GM03348 (cell line): ENCODE data around the gene CDK9.
A peak's percentile ranks its signal among the peaks of the same experiment; 100 is the strongest.
"Not testable (repeated sequence)": the region's sequence is repeated elsewhere in the genome, so short reads cannot be mapped to it uniquely, and the experiment has no call there.

Experiments
- DNase-seq: peaks from one replicate; pipeline ENCODE4 v3.0.0; 2012; ENCODE audit warnings: low spot score

Gene CDK9

DNA sequence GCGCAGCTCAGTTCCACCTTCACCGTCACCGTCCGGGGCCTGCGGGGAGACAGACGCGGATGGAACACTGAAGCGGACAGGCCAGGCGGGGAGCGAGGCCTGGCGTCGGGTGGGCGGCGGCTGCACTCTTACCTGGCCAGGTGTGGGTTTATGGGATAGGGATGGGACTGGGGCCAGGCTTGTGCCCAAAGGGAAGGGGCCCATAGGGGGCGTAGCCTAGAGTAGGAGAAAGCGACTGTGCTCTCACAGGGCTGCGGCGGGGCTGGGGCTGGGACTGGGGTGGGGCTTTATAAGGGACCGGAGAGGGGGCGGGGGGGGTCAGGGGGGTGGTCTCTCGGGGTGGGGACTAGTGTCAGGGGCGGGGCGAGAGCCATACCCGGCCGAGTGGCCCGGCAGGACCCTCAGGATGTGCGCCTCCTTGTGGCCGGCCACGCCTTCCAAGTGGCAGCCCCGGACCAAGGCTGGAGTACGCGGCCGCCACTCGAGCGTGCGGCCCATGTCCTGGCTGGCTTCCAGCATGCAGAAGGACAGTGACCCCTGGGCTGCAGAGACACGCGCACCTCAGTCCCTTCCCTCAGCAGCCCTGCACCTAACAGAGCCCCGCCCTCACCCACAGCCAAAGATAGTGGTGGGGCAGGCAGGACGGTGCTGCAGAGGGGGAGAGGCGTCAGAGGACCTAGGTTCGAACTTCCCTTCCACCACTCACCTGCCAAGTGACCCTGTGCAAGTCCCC is 39.7 kb downstream of the CDK9 start:
- no peak for DNase-seq

DNA sequence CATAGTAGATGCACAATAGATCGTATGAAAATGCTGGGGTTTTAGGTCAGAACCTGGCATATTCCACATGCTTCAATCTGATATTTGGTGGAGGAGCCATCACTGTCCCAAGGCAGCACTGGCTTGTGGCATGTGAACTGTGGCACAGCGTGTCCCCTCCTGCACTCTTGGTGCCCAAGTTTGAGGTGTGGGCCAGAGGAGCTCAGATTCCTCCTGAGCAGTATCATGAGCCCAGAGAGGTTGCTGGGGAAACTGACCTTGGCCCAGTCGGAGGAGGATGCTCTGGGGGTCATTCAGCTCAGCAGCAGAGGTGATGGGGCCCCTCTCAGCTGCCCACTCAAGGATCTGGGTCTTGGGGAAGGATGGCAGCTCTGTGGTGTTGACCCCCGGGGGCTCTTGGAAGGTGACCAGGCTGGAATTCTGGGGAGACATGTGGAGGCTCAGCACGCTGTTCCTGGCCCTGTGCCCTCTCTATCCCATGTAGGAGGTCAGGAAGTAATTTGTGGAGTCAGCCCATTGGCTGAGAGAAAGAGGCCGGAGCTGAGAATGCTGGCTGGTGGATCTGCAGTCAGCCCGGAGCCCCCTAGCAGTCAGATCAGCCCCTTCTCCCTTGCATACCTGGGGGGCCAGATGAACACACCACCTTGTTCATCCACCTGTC is 40.5 kb downstream of the CDK9 start:
- DNase-seq, result no peak

- DNase-seq, result peak; percentile 90
Observed at GRCh38 chr9:127828262-127829031, 42.6 kb downstream of the CDK9 start.

DNA sequence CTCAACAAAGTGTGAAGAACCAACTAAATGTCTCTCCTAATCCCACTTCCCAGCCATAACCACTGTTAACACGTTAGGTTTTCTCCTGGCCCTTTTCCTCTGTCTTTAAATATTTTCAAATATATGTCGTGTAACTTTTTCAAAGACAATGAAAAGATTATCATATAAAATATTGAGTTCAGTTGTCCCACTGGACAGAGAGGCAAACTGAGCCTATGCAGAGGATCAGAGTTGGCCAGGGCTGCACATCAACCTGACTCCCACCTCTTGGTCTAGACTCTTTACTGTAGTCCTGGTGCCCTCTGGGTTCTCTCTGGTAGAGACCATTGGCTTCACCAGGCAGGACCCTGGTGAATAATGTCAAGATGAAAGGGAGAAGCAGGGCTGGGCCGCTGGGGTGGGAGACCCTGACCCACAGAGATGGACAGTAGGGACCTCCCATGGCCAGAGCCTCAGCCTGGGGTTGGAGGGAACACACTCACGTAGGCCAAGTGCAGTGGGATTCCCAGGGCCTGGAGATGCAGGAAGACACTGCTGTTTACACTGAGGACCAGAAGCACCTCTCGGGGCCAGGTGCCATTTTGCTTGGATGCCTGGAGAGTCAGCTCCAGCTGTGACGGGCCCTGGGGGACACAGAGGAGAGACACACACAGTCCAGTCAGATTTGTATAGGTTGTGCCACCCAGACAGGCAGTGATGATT is 43.5 kb downstream of the CDK9 start:
- DNase-seq, result no peak

DNA sequence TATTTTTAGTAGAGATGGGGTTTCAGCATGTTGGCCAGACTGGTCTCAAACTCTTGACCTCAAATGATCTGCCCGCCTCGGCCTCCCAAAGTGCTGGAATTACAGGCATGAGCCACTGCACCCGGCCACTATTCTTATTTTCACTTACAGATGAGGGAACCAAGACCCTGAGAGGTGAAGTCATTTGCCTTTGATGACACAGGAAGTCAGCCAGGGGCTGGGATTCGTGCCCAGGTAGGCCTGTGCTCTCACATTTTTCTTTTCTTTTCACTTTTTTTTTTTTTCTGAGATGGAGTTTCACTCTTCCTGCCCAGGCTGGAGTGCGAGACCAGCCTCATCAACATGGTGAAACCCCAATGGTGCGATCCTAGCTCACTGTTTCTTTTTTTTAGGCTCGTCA is 46.4 kb downstream of the CDK9 start:
- DNase-seq, result no peak

DNA sequence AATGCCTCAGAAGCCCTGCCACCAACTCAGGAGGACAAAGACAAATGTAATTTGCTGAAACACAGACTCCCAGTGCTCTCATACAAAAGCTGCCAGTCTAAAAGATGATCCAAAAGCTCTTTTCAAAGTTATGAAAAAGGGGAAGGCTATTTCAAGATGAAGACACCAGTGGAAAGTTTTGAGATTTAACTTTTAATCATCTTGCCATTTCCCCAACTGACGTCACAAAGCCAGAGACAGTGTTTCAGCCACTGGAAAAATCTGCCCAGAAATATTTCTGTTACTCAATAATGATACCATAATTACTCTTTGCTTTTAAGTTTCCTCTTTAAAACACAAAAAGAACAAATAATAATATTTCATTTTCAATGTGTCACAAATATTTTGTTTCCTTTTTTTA is 47.7 kb downstream of the CDK9 start:
- peak; percentile 72 for DNase-seq

DNA sequence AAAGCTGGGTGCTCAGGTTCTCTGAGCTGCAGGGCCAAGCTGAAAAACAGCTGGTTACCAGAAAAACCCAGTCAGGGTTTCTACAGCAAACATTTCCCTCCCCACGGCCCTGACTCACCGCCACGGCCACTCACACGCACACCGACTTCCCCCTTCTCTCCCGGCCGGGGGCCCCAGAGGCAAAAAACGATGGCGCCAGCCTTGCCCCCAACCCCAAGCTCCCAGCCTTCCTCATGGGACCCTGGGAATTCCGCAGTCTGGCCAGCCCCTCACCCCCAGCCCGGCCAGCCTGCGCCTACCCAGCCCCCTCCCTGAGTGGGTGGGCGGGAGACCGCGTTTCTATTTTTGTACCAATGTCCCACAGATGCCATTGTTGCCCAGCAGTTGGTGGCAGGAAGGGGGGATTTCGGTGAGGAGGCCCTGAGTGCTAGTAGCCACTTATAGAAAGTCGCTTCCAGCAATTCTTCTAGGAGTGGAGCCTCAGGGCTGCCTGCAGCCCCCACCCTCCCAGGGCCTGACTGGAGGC is 50.2 kb downstream of the CDK9 start:
- DNase-seq, result peak; percentile 91

GRCh38 chr9:127836561-127836960 is 50.7 kb downstream of the CDK9 start:
- not testable (repeated sequence) for DNase-seq

- no peak for DNase-seq
Observed at GRCh38 chr9:127837346-127837745, 51.5 kb downstream of the CDK9 start.

DNA sequence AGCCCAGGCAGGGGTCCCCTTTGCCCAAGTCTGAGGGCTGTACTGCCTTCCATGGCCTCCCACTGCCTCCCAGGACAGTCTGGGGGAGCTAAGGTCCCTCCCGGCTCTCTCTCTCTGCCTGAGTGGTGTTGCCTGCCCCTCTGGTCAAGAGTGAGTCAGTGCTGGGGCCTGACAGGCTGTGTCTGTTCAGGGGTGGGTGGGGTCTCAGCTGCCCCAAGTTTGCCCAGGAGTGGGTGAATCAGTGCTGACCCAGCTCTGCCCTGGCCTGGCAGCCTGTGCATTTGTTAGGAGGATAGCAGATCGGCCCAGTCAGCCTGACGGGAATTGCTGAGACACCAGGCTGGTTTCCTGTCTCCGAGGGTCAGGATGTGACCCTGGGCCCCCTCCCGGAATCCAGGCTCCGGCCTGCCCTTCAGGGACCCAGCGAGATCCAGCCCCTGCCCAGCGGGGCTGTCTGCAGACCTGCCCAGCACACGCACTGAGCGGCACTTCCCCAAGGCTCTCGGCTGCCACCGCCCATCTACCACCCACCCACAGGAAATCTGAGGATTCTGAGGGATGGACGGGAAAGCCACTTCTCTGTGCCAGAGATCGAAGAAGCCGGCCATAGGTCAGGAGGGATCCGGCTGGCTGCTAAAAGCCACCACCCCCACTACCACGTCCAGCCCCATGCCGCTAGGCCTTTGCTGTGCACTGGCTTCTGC is 52.7 kb downstream of the CDK9 start:
- DNase-seq, result peak; percentile 93
